DMS153 treated with DMSO at 0.1 percent for 48 hours (cell line): ENCODE results near the gene ERC2.
"Not testable (repeated sequence)": the region's sequence is repeated elsewhere in the genome, so short reads cannot be mapped to it uniquely, and the experiment has no call there.

ENCODE experiments used
- DNase-seq: peaks from one replicate; lab custom pipeline; 2025; ENCODE audit not compliant: unreplicated experiment; lab: John Stamatoyannopoulos, UW

ERC2 gene

DNA sequence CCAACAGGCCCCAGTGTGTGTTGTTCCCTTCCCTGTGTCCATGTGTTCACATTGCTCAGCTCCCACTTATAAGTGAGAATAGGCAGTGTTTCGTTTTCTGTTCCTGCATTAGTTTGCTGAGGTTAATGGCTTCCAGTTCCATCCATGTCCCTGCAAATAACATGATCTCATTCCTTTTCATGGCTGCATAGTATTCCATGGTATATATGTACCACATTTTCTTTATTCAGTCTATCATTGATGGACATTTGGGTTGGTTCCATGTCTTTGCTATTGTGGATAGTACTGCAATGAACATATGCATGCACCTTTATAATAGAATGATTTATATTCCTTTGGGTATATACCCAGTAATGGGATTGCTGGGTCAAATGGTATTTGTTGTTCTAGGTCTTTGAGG, 452.9 kb downstream of the ERC2 start:
- not testable (repeated sequence) for DNase-seq

DNA sequence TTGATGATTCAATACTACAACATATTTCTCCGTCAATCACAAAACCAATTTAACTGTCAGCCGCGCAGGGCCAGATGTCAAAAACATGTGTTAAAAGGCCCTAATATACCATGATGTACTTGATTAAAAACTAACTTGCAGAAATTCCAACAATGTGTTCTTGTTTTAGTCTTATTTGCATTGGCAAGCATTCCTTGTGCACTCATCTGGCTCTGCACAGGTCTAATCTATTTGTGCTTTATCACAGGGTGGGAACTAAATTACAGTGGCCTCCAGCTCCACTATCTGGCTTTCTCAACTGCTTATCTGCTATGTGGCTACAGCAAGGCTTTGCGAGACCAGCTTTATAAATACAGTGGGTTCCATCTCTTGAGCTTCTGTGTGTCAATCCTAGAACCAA, 455.5 kb downstream of the ERC2 start:
- no peak for DNase-seq

DNA sequence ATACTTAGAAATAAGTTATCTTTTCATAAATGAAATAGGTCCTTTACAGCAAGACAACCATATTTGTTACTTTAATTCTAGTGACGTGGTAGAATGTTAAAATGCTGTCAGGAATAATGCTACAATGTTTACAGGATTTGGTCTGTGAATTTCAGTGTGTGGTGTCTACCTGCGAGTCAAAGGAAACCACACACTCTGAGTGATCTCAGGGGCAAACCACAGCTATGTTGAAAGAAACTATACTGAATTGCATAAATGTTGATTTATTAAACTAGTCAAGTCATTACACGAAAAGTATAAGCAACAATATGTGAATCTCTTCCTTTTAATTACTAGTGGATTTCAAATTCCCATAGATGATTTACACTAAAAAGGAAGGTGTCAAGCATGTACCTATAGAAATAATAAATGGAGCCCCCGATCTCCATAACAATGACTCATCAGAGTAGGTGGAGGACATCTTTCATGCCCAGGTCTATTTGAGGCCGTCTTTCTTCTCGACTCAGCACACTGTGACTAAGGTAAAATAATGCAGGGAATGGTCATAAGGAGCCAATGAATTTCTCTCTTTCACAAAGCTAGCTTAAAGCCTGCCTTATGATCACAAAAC, 463.0 kb downstream of the ERC2 start:
- DNase-seq, result no peak

DNA sequence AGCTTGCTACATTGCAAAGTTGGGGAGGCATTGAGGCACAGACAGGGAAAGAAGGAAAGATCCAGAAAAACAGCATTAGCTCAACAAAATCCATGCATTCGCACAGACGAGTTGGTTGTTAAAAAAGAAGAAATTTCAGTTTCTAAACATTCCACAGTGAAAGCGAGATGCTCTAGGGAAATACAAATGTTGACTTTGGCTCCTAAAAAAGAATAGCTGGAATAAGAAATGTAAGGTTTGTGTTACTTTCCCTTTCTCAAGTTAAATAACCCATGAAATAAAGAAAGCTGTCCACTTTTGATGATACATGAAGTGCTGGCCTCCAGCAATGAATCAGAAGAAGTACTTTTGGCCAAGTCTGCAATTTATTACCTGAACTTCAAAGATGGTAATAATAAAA, 465.1 kb downstream of the ERC2 start:
- DNase-seq, result no peak

DNA sequence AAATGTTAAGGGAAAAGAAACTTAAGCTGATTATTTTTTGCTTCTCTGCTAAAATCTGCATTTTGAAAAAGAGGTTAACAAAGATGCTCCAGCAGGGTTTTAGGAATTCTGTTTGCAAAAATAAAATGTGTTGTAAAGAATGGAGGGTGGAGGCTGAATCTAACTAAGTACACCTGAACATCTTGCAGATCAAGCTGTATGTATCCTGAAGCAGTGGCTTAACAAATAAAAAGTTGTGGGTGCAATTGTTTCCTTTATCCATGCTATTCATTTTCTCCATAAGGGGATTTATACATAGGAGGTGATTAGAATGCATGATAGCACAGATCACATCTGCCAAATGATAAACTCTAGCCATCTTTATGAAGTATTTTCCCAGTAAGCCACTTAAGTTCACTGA, 466.3 kb downstream of the ERC2 start:
- DNase-seq, result no peak

DNA sequence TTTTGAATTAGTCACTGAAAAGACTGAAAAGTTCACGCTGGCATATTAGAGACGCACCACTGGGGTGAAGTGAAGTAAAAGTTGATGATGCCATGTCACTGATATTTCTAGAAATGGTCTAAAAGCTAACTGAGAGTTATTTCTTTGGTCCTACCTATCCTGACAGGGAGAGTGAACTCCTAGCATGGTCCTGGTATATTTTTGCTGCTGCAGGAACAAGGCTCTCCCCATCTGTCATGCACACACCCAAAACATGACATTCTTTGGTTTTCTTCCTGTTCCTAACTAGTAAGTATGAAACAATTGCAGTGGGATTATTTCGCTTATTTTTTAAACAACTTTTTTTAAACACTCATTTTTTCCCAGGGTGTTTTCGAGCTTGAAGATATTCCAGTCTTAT, 466.7 kb downstream of the ERC2 start:
- no peak for DNase-seq

DNA sequence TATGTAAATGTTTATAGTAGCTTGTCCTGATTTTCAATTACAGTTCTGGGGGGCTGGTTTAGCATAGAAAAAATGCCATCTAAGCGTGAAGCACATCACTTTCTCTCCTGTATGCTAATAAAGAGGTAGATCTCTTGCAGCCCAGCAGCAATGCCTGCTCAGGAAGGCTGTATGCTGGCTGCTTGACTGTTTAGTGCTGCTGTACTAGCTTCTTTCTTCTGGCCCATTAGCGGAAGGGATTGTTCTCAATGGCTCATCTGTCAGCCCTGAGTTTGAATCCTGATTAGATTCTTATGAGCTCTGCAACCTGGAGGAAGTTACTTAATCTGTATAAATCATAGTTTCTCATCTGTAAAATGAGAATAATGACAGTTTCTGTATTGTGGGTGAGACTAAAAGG, 478.9 kb downstream of the ERC2 start:
- DNase-seq, result no peak

DNA sequence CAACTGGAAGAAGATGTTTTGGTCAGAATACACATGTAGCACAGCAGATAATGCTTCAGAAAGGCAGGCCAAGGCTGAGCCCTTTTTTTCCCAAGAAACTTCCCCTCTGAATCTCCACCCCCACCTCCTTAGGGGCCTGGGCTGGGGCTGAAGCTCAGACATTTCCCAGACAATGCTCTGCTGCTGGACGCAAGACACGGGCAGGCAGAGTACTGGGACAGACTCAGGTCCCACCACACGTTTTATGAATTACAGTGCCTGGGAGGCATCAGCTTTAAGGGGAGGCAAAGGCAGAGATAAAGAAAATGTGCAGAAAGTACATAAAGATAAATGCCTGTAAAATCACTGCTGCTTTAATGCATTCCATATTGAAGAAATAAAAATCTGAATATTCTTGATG, 479.4 kb downstream of the ERC2 start:
- DNase-seq, result no peak

DNA sequence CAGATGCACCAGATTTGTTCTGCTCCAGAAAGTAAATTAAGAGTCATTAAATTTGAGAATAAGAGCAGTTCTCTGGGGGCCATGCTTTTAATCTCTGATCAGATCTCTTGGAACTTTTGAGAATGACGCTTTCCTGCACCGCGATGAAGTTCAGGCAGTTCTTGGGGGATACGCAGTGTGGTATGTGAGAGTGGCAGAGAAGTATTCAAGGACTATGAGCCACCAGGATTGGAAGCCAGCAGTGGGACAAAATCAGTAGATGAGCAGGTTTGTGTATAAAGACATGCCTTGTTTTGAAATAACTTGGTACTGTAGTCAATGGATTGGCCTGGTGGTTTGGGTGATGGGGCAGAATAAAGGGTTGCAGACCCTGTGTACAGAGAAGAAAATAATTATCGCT, 483.6 kb downstream of the ERC2 start:
- DNase-seq, result no peak

DNA sequence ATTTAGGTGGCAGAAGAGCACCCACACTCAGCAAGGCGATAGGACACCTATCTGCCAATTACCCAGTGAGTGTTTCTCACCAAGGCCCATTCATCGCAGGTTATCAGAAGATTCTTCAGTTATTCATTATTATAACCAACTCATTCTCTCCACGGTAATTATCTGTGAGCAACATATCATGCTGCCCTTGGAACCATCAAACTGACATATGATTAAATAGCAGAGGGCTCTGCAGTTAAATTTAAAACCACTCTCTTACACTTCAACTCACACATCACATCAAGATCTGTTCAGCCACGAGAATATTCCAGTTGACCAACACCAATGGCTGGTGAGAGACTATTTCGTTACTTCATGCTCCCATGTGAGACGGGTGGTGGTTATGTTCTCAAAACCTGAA, 489.3 kb downstream of the ERC2 start:
- DNase-seq, result no peak

DNA sequence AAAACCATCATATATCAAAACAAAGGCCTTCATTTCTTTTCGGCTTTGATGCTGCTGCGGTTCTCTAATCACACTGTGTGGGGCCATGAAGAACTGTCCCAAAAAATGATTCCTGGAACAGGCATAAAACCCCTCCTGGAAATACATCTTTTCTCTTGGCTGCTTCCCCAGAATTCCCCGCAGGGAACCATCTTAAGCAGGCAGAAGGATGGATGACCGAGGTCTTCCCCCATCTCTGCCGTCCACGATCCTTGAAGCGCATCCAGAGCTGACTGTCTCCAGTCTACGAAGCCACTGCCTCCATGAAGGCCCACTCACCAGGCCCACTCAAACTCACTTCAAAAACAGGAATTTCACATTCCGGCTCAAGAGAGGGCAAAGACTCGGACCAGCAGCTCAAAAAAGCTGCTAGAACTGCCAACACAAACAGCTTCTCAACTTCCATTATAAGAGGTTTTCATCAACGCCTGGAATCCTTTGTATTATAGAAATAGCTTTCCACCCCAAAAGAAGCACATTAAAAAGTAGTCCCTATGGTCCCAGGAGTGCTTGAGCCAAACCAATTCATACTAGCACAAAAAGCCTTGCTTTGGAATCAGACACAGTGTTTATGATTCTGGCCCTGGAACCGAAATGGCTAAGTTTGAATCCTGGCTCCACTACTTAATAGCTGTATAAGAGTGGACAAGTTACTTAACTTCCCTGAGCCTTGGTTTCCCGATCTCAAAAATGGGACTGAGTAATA, 493.7 kb downstream of the ERC2 start:
- no peak for DNase-seq

DNA sequence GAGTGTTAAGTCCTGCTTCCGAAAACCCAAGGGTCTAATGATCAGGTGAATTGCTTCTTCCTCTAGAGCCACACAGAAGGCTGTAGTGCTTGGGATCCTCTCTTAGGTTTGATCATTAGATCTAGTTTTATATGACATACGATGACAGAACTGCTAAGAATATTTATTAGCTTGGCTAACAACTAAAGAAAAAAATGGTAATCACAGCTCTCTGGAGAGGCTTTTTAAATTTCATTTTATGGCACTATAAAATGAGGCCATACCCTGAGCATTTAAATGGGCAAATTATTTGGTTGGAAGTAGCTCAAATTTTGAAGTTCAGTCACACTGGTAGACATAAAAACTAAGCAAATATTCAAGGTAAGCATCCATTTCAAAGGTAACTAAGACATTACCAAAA, 498.6 kb downstream of the ERC2 start:
- no peak for DNase-seq

DNA sequence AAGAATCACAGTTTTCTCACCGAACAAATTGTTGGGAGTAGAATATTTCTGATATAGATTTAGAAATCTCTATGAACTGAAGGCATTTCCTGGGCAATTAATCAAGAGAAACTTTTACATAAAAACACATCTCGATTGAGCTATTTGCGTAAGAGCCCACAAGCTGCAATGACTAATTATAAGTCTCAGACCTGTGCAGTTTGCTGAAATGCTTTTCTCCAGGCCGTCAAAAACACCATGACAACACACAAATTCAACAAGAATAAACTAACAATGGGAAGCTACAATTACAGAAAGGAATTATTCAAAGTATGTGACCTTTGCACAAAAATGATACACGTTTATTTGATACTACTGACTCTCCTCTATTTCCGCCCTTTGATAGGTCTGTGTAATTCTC, 499.9 kb downstream of the ERC2 start:
- DNase-seq, result no peak

DNA sequence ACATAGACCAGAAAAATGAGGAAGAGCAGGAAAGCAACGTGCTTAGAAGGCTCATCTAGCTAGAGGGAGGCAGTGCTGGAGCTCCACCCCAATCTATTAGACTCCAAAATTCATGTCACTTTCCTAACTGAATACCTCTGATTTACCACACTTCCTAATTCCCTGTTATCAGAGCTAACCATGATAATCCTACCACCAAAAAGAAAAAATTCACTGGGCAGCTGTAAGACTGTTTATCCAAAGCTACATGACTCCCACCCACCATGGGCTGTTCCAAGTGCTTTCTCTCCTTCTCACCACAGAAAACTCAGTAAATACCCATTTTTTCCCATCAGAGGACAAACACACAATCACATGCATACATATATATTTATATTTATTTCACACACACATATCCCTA, 501.7 kb downstream of the ERC2 start:
- no peak for DNase-seq

DNA sequence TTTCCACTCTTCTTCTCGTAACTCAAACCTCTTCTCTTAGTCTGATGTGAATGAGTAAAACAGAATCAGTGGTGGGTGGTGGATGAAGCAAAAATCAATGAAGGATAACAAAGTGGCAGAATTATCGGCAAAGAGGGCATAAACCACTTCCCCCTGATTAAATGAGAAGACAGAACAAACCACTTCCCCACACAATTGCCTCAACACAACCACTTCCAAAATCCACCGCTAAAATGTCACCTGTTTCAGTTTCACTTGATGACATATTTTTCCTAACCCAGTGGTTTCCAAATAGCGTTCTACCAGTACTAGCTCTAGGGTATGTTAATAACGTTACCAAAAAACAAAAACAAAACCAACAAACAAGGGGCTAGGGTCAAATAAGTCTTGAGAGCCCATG, 502.5 kb downstream of the ERC2 start:
- no peak for DNase-seq

DNA sequence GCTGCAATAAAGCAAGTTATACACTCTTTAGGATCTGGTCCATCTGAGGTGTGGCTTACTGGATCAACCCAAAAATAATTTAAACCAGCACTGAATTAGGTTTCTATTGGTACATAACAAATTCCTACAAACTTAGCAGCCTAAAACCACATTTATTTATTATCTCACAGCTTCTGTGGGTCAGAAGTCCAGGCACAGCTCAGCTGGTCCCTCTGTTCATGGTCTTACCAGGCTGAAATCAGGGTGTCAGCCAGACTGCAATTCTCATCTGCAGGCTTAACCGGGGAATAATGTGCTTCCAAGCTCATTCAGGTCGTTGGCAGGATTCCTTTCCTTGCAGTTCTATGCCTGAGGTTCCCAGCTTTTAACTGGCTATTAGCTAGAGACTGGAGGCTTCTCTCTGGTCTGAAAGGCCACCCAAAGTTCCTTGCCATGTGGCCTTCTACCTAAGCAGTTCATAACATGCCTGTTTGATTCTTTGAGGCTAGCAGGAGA, 503.7 kb downstream of the ERC2 start:
- no peak for DNase-seq

DNA sequence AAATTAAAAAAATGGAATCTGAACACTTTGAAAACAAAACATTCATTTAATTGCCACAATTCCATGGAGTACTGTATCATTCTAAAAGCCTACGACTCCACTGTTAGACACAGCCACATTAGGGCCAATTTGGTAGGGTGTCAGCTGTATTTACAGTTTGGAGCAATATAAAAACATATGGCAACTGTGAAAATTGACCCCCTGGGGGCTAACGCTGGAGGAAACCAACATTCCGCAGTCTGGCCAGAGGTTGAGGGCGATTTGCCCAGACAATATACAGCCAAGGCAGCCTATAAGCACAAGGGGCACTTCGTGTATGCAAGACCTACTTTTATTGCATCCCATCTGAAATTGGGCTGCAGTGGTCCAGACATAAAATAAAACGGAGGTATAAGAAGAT, 504.7 kb downstream of the ERC2 start:
- no peak for DNase-seq

DNA sequence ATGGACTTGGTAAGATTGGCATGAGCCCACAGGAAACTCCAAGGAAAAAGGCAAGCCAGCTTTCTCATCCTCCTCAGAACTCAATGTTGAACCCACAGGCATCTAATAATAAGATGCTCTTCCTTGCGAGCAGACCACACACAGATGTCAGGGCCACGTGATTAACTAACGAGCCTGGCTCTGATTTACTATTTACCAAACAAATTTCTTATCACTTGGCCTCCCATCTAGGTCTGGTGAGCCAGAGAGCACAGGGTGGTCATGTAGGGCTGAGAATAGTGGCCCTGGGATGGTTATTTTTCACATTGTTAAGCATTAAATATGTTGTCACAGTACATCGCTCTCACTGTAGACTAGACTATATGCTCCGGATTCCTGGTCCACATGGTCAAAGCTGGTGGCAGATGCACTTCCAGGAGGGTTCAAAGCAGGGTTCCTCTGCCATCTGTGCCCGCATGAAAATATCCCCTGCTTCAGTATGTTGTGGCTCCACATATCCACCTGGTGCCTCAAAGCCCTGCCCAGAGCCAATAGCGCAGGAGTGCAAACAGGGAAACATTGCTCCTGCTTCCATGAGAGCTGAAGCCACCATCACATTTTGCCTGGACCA, 508.7 kb downstream of the ERC2 start:
- DNase-seq, result no peak

DNA sequence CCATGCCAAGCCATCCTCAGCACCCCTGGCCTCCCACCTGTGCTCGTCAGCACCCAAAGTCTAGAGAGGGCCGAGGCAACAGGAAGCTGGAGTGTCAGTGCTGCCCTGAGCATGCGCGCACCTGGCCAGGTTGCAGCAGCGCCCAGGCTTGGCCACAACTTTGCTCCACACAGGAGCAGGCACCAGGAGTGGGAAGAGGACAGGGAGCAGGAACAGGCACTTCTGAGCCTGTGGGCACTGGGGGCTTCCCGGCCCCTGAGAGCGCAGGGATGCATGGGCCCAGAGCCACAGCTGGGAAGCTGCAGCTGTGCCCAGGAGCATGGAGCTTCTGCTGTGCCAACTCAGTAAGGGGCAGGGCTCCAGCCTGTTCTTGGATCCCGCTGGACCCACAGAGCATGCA, 509.7 kb downstream of the ERC2 start:
- DNase-seq, result no peak

DNA sequence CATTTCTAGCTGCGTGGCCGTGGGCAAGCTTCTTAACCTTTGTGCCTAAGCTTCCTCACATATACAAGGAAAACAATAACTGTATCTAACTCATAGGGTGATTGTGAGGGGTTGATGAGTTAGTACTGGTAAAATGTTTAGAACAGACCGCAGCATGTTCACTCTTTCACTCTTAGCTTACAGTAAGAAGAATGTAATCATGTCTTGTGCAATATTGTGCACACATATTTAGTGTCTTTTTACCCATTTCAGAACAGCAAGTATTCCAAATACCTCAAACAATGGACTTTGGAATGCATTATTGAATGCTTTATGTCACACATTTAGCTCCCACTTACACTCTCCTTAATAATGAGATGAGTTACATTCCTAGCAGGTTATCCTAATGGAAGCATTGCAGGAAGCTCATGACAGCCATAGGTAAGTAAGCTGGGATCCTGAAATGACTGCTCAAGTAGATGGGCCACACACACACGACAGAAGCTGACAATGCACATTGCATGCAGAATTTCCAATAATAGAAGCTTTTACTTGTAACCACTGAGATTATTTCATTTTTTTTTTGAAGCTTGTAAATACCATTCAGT, 512.3 kb downstream of the ERC2 start:
- DNase-seq, result no peak

DNA sequence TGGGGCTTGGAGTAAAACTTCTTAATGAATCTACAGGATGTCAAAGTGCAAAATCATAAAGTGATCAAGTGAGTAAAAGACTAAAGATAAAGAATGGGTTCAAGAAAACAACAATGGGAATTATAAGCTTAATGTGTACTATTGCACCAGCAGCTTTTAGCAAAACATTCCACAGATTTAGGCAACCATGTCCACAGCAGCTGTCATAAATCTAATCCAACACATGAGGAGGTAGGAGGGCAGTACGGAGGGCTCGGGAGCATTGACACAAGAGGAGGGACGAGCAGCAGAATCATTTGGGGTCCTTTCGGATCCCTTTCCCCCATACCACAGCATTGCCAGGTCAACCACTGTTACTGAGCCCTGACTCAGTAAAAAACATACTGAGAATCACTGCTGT, 516.9 kb downstream of the ERC2 start:
- DNase-seq, result no peak

DNA sequence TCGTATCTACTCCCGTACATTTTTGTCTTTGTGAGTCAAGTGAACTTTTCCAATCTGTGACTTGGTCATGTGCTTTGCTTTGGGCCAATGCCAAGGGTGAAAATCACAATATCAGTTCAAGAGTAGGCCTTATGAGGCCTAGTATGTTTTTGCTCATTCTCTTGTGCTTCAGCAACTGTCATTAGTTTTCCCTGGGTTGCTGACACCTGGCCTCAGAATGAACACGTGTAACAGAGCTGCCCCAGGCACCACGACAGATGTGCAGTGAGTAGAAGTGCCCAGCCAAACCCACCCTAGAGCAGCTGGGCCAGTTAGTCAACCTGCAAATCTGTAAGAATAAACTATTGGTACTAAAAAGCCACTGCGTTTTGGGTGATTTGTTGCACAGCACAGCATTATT, 520.9 kb downstream of the ERC2 start:
- DNase-seq, result no peak
